Esophagus squamous epithelium (tissue), 5 donors: ENCODE data around the gene IRAK1BP1. TPM values are rescaled to one million over a fixed set of nuclear protein-coding genes. Genes with fewer than 3 reads are reported as not detected.

Experiments
- DNase-seq: peaks from one replicate; lab custom pipeline; 2025; lab: John Stamatoyannopoulos, UW
- H3K27ac ChIP-seq, 4 donors: fragments of 200-600 bp; sonication (generic); one replicate each; pipeline ENCODE4 v1.5.1; 2016 to 2019; ENCODE audit warnings: mild to moderate bottlenecking in 1 of 4
- H3K27me3 ChIP-seq, 4 donors: fragments of 200-600 bp; sonication (generic); 1 replicate in 3 of 4; 2 replicates in 1 of 4; pipeline versions ENCODE4 v1.5.1 to v1.6.0; 2017 to 2021; ENCODE audit warnings: antibody characterized with exemption in 1 of 4
- H3K36me3 ChIP-seq, 3 donors: fragments of 200-600 bp; sonication (generic); one replicate each; pipeline ENCODE4 v1.5.1; 2016 to 2019
- H3K4me1 ChIP-seq, 3 donors: fragments of 200-600 bp; sonication (generic); one replicate each; pipeline ENCODE4 v1.5.1; 2017 to 2019
- H3K4me3 ChIP-seq, 4 donors: fragments of 200-600 bp; sonication (generic); 1 replicate in 3 of 4; 2 replicates in 1 of 4; pipeline ENCODE4 v1.5.1; 2016 to 2019; ENCODE audit warnings: mild to moderate bottlenecking in 2 of 4, moderate library complexity in 1 of 4
- H3K9me3 ChIP-seq, 3 donors: fragments of 200-600 bp; sonication (generic); one replicate each; pipeline ENCODE4 v1.5.1; 2016 to 2019
- CTCF ChIP-seq, 6 experiments: fragments of 450-650 bp in 4 of 6; fragments of 200-600 bp in 2 of 6; sonication (generic) in 2 of 6; IDR thresholded peaks; one replicate each; pipeline ENCODE4 v1.5.1; 2016 to 2019; ENCODE audit warnings: antibody characterized with exemption in 6 of 6, mild to moderate bottlenecking in 4 of 6, moderate library complexity in 4 of 6
- POLR2A ChIP-seq, 4 donors: fragments of 450-650 bp; IDR thresholded peaks; one replicate each; pipeline ENCODE4 v1.6.1; 2017; ENCODE audit warnings: antibody characterized with exemption in 4 of 4, mild to moderate bottlenecking in 4 of 4, moderate library complexity in 3 of 4
- WGBS, 2 donors: methylation state at CpG; one replicate each; pipeline ENCODE4 v1.1.5; 2018; 5-methylcytosine and 5-hydroxymethylcytosine counted together
- intact Hi-C: fragments of 100-400 bp; cut with DNase I; formaldehyde crosslinking; loops from one replicate; pipeline ENCODE4 v1.15.0; 2022
- total RNA-seq, 4 donors: library from RNA; depleted of rRNA; stranded (reverse); fragments of >200 nt; gene quantifications; one replicate each; pipeline ENCODE4 v1.1.0, GENCODE V29; 2016
- donor health status: DM: yes; HTN: yes; CAD: no.

The IRAK1BP1 gene, protein sequence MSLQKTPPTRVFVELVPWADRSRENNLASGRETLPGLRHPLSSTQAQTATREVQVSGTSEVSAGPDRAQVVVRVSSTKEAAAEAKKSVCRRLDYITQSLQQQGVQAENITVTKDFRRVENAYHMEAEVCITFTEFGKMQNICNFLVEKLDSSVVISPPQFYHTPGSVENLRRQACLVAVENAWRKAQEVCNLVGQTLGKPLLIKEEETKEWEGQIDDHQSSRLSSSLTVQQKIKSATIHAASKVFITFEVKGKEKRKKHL
- total RNA-seq = 1 to 10 TPM; 1.8 to 5.0 (median 2.0) TPM

DNA sequence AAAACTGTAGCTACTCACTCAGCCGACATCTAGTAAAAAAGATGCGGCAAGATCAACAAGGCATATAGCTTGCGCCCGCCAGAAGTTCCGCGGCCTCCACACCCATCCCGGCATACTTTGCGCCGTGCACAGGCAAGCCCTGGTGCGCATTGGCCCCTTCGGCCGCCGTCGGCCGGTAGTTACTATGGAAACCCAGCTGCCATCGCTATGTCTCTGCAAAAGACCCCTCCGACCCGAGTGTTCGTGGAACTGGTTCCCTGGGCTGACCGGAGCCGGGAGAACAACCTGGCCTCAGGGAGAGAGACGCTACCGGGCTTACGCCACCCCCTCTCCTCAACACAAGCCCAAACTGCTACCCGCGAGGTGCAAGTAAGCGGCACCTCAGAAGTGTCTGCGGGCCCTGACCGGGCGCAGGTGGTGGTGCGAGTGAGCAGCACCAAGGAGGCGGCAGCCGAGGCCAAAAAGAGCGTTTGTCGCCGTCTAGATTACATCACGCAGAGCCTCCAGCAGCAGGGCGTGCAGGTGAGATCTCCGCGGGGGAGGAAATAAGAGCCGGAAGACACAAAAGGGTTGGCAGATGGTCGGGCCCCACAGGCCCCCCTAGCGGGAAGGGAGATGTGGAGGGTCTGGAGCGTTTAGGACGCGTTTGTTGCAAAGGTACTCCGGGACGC, at the start of gene IRAK1BP1:
Gene IRAK1BP1 (plus strand): TSS at position 182 of the 671 bp plus-strand sequence. CDS start 26 bp downstream, at position 208.
- Histone ChIP-seq H3K4me1 (peaks cover 0 to 20% (median 0%) of the 10 kb centered on the region in 3 donors), H3K36me3 (peaks cover 0 to 12% (median 0%) of the 10 kb centered on the region in 3 donors), H3K27me3 (no peaks in the 10 kb centered on the region), H3K27ac (peak within 1 kb of the TSS; percentile 60 to 80 (median 73)), H3K9me3 (no peaks in the 10 kb centered on the region), H3K4me3 (peak within 1 kb of the TSS; percentile 59 to 98 (median 85))
- intact Hi-C loops = no loop called here
- TF ChIP-seq CTCF (IDR thresholded peaks at IDR 0.05) (peak in 1 of 6 experiments; percentile 4), POLR2A (IDR thresholded peaks at IDR 0.05) (no peak)
- DNase-seq = peak; percentile 51
- 0 to 1% methylated on average over 22 to 27 of the region's 48 CpGs for WGBS, 2 donors

DNA sequence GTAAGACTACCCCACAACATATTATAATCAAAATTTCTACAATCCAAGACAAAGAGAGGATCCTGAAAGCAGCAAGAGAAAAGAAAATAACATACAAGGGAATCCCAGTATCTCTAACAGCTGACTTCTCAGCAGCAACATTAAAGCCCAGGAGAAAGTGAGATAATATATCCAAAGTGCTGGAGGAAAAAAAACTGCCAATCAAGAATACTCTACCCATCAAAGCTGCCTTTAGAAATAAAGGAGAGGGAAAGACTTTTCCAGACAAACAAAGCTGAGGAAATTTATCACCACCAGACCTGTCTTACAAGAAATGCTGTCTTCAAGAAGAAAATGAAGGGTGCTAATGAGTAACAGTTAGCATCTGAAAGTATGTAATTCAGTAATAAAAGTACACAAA, 43.3 kb upstream of the IRAK1BP1 start:
- H3K4me3 ChIP-seq = no peak overlapping the region
- no peaks in the 10 kb centered on the region for H3K36me3 ChIP-seq
- no peak overlapping the region for H3K27ac ChIP-seq
- DNase-seq = no peak
- TF ChIP-seq CTCF (IDR thresholded peaks at IDR 0.05) (no peak), POLR2A (IDR thresholded peaks at IDR 0.05) (no peak)
- H3K4me1 ChIP-seq = no peaks in the 10 kb centered on the region
- H3K27me3 ChIP-seq = no peaks in the 10 kb centered on the region
- H3K9me3 ChIP-seq = peaks cover 0 to 10% (median 0%) of the 10 kb centered on the region in 3 donors
- intact Hi-C loops = no loop called here

DNA sequence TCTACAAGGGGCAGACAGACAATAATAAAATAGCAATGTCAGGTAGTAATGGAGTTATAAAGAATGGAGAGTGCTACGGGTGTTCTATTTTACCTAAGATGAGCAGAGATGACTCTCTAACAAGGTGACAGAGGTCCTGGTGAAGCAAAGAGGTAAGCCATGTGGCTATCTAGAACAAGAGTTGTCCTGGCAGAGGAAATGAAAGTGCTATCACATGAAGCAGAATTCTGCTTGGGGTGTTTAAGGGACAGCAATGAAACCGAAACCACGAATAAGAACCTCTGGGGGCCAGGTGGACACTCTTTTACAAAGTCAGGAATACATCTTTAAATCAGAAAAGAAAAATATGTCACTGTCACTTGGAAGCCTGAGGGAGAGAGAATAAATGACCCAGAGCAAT, 37.9 kb upstream of the IRAK1BP1 start:
- no peak overlapping the region for H3K4me3 ChIP-seq
- no peaks in the 10 kb centered on the region for H3K9me3 ChIP-seq
- WGBS, 2 donors = 73 to 77% methylated on average over 3 of the region's 3 CpGs
- intact Hi-C loops = no loop called here
- DNase-seq = no peak
- H3K27ac ChIP-seq = no peak overlapping the region
- no peaks in the 10 kb centered on the region for H3K4me1 ChIP-seq
- no peak for TF ChIP-seq CTCF (IDR thresholded peaks at IDR 0.05)
- no peak for TF ChIP-seq POLR2A (IDR thresholded peaks at IDR 0.05)
- no peaks in the 10 kb centered on the region for H3K27me3 ChIP-seq
- H3K36me3 ChIP-seq = no peaks in the 10 kb centered on the region

- Histone ChIP-seq H3K27me3 (no peaks in the 10 kb centered on the region), H3K4me3 (no peak overlapping the region), H3K27ac (no peak overlapping the region), H3K9me3 (no peaks in the 10 kb centered on the region), H3K4me1 (no peaks in the 10 kb centered on the region), H3K36me3 (no peaks in the 10 kb centered on the region)
- intact Hi-C loops = no loop called here
- DNase-seq = no peak
- TF ChIP-seq CTCF (IDR thresholded peaks at IDR 0.05) = no peak
- no peak for TF ChIP-seq POLR2A (IDR thresholded peaks at IDR 0.05)
- WGBS, 2 donors = 77 to 79% methylated on average over 2 of the region's 2 CpGs
Measured at GRCh38 chr6:78830805-78831204, 36.5 kb upstream of the IRAK1BP1 start.

- H3K27ac ChIP-seq = no peak overlapping the region
- H3K36me3 ChIP-seq = no peaks in the 10 kb centered on the region
- WGBS, 2 donors = 76 to 80% methylated on average over 2 of the region's 2 CpGs
- no peaks in the 10 kb centered on the region for H3K4me1 ChIP-seq
- no peak for TF ChIP-seq POLR2A (IDR thresholded peaks at IDR 0.05)
- no peak for TF ChIP-seq CTCF (IDR thresholded peaks at IDR 0.05)
- H3K4me3 ChIP-seq = no peak overlapping the region
- no peaks in the 10 kb centered on the region for H3K9me3 ChIP-seq
- intact Hi-C loops = no loop called here
- no peak for DNase-seq
- H3K27me3 ChIP-seq = no peaks in the 10 kb centered on the region
Measured at GRCh38 chr6:78831492-78831891, 35.9 kb upstream of the IRAK1BP1 start.
